Stomach smooth muscle (tissue), 2 donors: ENCODE results near the gene AASS.

Experiments used
- H3K27ac ChIP-seq: one replicate; pipeline ENCODE4 v1.7.0; 2013; ENCODE audit warnings: mild to moderate bottlenecking, low read length, inconsistent platforms
- H3K27me3 ChIP-seq, 2 donors: one replicate each; pipeline ENCODE4 v1.7.0; 2013; ENCODE audit warnings: low read length in 2 of 2; ENCODE audit not compliant: insufficient read depth in 2 of 2, control insufficient read depth in 1 of 2
- H3K36me3 ChIP-seq, 2 donors: one replicate each; pipeline ENCODE4 v1.7.0; 2013; ENCODE audit warnings: low read length in 2 of 2; ENCODE audit not compliant: control insufficient read depth in 2 of 2, insufficient read depth in 2 of 2
- H3K4me1 ChIP-seq: one replicate; pipeline ENCODE4 v1.7.0; 2013; ENCODE audit warnings: low read length; ENCODE audit not compliant: control insufficient read depth, insufficient read depth
- H3K4me3 ChIP-seq, 2 donors: one replicate each; pipeline ENCODE4 v1.7.0; 2013; ENCODE audit warnings: low read length in 2 of 2
- H3K9ac ChIP-seq, 2 donors: one replicate each; pipeline ENCODE4 v1.7.0; 2013; ENCODE audit warnings: low read length in 2 of 2, mild to moderate bottlenecking in 1 of 2
- H3K9me3 ChIP-seq, 2 donors: one replicate each; pipeline ENCODE4 v1.7.0; 2013; ENCODE audit warnings: low read length in 2 of 2; ENCODE audit not compliant: control insufficient read depth in 2 of 2
- donor health status: healthy.
- donor health status: Pancreatic carcinoma.

Gene AASS

DNA sequence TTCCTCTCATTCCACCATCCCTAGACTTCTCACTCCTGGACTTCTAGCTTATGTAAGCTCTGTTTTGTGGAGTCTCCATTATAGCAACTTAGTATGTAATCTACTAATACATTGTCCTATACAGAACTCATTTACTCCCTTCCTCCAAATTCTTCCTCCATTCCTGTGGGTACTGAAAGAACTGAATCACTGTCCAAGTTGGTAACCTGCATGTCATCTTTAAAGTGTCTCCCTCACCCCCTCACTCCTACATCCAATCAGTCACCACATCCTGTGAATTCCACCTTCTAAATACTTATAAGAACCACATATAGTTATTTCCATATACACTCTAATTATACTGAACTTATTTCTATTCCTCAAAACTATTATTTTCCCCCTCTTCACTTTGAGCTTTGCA lies 20.3 kb downstream of the AASS start:
- H3K27ac ChIP-seq, result no peak overlapping the region
- H3K4me1 ChIP-seq, result no peaks in the 10 kb centered on the region
- H3K4me3 ChIP-seq, result no peak overlapping the region
- H3K36me3 ChIP-seq, result peaks cover 3 to 6% of the 10 kb centered on the region in 2 donors
- H3K9me3 ChIP-seq, result no peaks in the 10 kb centered on the region
- no peak overlapping the region for H3K9ac ChIP-seq
- no peaks in the 10 kb centered on the region for H3K27me3 ChIP-seq

DNA sequence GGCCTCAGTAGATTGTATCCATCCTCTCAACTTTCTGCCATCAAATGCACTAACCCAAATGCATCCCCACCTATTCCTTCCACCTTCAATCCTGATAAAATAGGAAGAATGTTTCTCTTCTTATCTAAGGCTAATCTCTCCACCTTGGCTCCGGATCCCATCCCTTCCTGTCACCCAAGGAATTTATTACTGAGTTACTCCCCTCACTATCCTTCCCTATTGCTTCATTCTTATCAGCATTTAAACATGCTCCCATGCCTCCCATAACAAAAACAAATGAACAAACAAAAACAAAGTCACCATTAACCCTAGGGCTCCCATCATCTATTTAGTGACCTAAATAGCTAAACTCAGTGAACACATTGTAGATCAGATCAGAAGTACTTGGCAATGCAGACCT lies 25.3 kb downstream of the AASS start:
- Histone ChIP-seq H3K4me1 (no peaks in the 10 kb centered on the region), H3K36me3 (peaks cover 11 to 15% of the 10 kb centered on the region in 2 donors), H3K27me3 (no peaks in the 10 kb centered on the region), H3K9ac (no peak overlapping the region), H3K4me3 (no peak overlapping the region), H3K27ac (no peak overlapping the region), H3K9me3 (no peaks in the 10 kb centered on the region)

DNA sequence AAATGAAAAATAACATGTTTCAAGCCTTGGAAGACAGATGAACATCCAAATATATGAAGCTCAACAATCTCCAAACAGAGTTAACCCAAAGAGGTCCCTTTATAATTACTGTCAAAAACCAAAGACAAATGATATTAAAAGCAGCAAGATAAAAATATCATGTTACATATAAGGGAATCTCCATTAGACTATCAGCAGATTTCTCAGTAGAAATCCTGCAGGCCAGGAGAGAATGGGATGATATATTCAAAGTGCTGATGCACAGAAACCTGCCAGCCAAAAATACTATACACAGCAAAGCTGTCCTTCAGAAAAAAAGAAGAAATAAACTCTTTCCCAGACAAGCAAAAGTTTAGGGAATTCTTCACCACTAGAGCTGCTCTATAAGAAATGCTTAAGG lies 41.0 kb downstream of the AASS start:
- no peak overlapping the region for H3K4me3 ChIP-seq
- H3K27ac ChIP-seq, result no peak overlapping the region
- peaks cover 3 to 4% of the 10 kb centered on the region in 2 donors for H3K36me3 ChIP-seq
- H3K4me1 ChIP-seq, result no peaks in the 10 kb centered on the region
- no peaks in the 10 kb centered on the region for H3K27me3 ChIP-seq
- H3K9me3 ChIP-seq, result peaks cover 0 to 3% of the 10 kb centered on the region in 2 donors
- H3K9ac ChIP-seq, result no peak overlapping the region

- H3K36me3 ChIP-seq, result peaks cover 3 to 4% of the 10 kb centered on the region in 2 donors
Measured at GRCh38 chr7:122100021-122100420, 44.0 kb downstream of the AASS start.

GRCh38 chr7:122095642-122096041 lies 48.4 kb downstream of the AASS start:
- Histone ChIP-seq H3K27me3 (no peaks in the 10 kb centered on the region), H3K36me3 (peaks cover 5 to 10% of the 10 kb centered on the region in 2 donors), H3K9me3 (no peaks in the 10 kb centered on the region), H3K4me1 (no peaks in the 10 kb centered on the region), H3K9ac (no peak overlapping the region), H3K27ac (no peak overlapping the region), H3K4me3 (no peak overlapping the region)

More at GRCh38 chr7:122100021-122100420, 44.0 kb downstream of the AASS start:
- Histone ChIP-seq H3K27me3 (no peaks in the 10 kb centered on the region), H3K4me1 (no peaks in the 10 kb centered on the region), H3K9me3 (no peaks in the 10 kb centered on the region), H3K9ac (no peak overlapping the region), H3K27ac (no peak overlapping the region), H3K4me3 (no peak overlapping the region)

DNA sequence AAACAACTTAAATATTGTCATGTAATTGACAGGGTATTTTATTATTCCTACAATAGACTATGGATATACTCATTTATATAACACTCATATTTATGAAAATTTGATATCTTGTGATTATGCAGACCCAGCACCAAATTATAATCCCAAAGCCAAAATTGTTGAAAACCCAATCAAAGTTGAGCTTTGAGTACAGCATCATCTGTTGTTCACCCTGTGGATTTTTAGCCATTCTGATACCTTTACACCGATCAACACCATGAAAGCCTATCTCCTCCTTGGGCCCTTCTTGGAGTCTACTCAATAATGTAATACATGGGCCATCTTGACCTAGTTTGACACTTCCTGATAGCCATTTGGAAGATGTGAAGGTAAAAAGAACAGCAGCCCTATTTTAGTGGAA lies 49.5 kb downstream of the AASS start:
- H3K36me3 ChIP-seq, result peaks cover 6 to 11% of the 10 kb centered on the region in 2 donors
- no peaks in the 10 kb centered on the region for H3K9me3 ChIP-seq
- H3K27ac ChIP-seq, result no peak overlapping the region
- H3K27me3 ChIP-seq, result no peaks in the 10 kb centered on the region
- H3K4me3 ChIP-seq, result no peak overlapping the region
- no peak overlapping the region for H3K9ac ChIP-seq
- no peaks in the 10 kb centered on the region for H3K4me1 ChIP-seq

GRCh38 chr7:122092964-122093797 lies 50.9 kb downstream of the AASS start:
- H3K36me3 ChIP-seq, result peaks cover 11 to 12% of the 10 kb centered on the region in 2 donors
- H3K9ac ChIP-seq, result no peak overlapping the region
- H3K4me3 ChIP-seq, result no peak overlapping the region
- no peaks in the 10 kb centered on the region for H3K4me1 ChIP-seq
- no peaks in the 10 kb centered on the region for H3K27me3 ChIP-seq
- H3K9me3 ChIP-seq, result no peaks in the 10 kb centered on the region
- no peak overlapping the region for H3K27ac ChIP-seq

GRCh38 chr7:122082670-122083069 lies 61.4 kb downstream of the AASS start:
- no peaks in the 10 kb centered on the region for H3K9me3 ChIP-seq
- no peak overlapping the region for H3K4me3 ChIP-seq
- H3K36me3 ChIP-seq, result peaks cover 19 to 37% of the 10 kb centered on the region in 2 donors
- no peak overlapping the region for H3K27ac ChIP-seq
- no peaks in the 10 kb centered on the region for H3K4me1 ChIP-seq
- H3K27me3 ChIP-seq, result no peaks in the 10 kb centered on the region
- no peak overlapping the region for H3K9ac ChIP-seq

DNA sequence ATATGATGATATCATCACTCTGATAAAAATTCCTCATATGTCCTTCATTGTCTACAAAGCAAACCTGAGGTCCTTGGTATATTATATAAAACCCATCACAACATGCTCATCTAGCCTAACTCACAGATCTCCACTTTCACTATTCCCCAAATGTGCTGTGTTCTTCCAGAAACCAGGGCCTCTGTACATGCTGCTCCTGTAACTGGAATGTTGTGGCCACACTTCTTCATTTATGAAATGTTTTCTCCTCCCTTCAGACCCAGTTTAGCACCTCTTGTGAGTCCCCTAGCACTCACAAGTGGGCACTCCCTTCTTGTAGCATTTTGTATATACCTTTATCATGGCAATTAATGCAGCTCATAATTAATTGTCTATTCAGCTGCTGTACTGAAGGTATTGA lies 61.9 kb downstream of the AASS start:
- Histone ChIP-seq H3K9me3 (no peaks in the 10 kb centered on the region), H3K36me3 (peaks cover 24 to 42% of the 10 kb centered on the region in 2 donors), H3K4me3 (no peak overlapping the region), H3K27me3 (no peaks in the 10 kb centered on the region), H3K9ac (no peak overlapping the region), H3K27ac (no peak overlapping the region), H3K4me1 (no peaks in the 10 kb centered on the region)

DNA sequence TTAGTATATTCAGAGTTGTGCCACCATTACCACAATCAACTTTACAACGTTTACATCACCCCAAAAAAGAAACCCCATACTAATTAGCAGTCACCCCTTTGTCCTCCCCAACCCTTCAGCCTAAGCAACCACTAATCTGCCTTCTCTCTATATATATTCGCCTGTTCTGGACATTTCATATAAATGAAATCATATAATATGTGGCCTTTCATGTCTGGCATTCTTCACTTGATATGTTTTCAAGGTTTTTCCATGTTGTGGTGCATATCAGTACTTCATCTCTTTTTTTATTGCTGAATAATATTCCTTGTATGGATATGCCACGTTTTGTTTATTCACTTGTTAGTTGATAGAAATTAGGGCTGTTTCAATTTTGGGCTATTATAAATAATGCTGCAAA lies 70.4 kb downstream of the AASS start:
- Histone ChIP-seq H3K36me3 (peaks cover 12 to 29% of the 10 kb centered on the region in 2 donors), H3K27ac (no peak overlapping the region), H3K9me3 (peaks cover 0 to 3% of the 10 kb centered on the region in 2 donors), H3K9ac (no peak overlapping the region), H3K4me3 (no peak overlapping the region), H3K4me1 (no peaks in the 10 kb centered on the region), H3K27me3 (no peaks in the 10 kb centered on the region)

- no peaks in the 10 kb centered on the region for H3K4me1 ChIP-seq
- no peak overlapping the region for H3K9ac ChIP-seq
- H3K27me3 ChIP-seq, result no peaks in the 10 kb centered on the region
- H3K27ac ChIP-seq, result no peak overlapping the region
- H3K9me3 ChIP-seq, result peaks cover 0 to 3% of the 10 kb centered on the region in 2 donors
- peaks cover 11 to 29% of the 10 kb centered on the region in 2 donors for H3K36me3 ChIP-seq
- H3K4me3 ChIP-seq, result no peak overlapping the region
Measured at GRCh38 chr7:122072924-122073599, 71.0 kb downstream of the AASS start.
